Stimulated activated CD4-positive, alpha-beta T cell treated with anti-CD3 and anti-CD28 coated beads, Interleukin-12 subunit alpha, Interleukin-12 subunit beta, amount 100 ng/mL, for 48 hours (primary cell): ENCODE results near the gene CPM.

Experiments
- DNase-seq, 3 donors: peaks; one replicate each; pipeline ENCODE4 v3.0.0-alpha.2; 2020; ENCODE audit warnings: low read depth in 2 of 3, low spot score in 1 of 3

Gene CPM

DNA sequence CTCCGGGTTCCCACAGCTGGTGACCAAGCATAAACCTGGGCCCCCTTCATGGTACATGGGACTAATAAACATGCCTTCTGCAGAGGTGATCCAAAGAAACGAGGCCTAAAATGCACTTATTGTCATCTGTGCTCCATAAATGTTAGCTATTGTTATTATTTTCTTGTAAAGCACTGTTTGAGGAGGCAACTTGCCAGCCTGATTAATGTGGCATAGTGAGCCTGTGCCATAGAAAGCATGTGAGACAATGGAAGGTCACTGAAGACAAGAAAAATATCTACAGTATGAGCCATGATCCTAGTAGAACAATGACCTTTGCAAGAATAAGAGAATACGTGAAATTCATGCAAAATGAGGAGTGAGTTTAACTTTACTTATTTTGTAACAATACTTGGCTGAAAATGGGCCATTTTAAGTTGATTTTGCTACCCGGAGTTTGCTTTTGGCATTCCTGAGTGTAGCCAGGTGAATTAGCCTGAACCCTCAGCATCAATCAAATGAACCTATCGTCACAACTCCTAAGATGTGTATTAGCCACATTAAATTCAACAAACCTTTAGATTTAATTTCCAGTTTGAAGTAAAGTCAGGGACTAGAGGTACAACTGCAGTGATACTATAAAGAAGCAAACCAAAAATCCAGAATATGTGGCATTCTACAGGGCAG is 52.2 kb downstream of the CPM start:
- no peak for DNase-seq

DNA sequence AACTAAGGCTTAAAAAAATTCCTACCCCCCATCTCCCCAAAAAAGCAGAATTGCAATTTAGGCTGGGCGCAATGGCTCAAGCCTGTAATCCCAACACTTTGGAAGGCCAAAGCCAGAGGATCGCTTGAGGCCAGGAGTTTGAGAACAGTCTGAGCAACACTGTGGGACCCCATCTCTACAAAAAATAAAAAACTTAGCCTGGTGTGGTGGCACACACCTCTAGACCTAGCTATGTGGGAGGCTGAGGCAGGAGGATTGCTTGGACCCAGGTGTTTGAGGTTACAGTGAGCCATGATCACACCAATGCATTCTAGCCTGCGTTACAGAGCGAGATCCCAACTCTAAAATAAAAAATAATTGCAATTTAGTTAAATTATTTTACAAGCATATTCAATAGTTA is 54.1 kb downstream of the CPM start:
- no peak for DNase-seq

DNA sequence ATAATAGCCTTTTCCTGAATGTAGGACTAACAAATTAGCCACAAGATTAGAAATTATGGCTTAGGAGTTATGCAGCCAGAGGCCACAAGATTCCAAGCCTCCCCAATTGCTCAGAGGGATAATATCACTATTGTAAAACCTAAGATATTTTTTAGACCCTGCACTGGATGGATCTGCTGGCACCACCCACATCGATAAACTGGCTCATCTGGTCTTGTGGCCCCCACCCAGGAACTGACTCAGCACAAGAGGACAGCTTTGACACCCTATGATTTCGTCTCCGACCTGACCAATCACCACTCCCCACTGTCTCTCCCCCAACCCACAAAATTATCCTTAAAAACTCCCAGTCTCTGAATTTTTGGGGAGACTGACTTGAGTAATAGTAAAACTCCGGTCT is 54.7 kb downstream of the CPM start:
- DNase-seq, result no peak

DNA sequence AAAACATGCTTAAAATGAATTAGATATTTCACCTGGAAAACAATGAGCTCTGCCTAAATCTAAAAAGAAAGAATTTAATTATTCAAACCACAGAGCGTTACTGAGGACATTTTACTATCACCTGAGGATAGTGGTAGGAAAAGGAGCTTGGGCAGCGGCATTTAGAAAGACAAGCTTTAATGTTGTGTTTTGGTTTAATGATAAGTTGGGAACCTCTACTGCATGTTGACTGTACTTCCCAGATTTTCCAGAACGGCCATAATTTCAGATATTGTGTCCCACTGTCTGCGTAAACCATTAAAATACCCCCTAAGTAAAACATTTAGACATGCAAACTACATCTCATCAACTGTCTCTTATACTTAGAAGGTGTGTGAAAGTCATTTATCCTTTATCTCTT is 55.4 kb downstream of the CPM start:
- DNase-seq, result no peak

DNA sequence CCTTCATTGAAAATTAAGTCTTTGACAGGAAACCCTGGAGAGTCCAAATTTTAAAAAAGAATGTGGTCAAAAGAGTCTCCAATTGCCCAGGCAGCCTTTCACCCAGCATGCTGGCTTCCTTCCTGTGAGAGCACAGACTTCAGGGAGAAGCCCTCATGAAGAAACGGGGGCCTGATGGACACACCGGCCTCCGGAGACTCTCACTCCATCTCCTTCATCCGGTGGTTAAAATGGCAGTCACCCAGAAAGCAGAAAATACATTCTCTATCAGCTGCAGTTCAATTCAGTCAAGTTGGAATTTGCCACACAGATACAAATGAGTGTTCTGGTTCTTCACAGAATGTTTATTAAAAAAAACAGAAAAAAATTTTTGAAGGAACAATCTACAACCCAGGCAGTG is 56.5 kb downstream of the CPM start:
- no peak for DNase-seq

DNA sequence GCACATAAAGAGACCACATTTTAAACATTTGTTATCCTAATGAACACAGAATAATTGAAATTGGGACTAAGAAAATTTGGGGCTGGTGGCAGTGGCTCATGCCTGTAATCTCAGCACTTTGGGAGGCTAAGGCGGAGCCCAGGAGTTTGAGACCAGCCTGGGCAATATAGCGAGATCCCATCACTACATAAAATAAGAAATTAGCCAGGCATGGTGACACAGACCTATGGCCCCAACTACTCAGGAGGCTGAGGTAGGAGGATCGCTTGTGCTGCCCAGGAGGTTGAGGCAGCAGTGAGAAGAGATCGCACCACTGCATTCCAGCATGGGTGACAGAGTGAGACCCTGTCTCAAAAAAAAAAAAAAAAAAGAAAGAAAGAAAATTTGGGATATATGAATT is 59.7 kb downstream of the CPM start:
- no peak for DNase-seq

DNA sequence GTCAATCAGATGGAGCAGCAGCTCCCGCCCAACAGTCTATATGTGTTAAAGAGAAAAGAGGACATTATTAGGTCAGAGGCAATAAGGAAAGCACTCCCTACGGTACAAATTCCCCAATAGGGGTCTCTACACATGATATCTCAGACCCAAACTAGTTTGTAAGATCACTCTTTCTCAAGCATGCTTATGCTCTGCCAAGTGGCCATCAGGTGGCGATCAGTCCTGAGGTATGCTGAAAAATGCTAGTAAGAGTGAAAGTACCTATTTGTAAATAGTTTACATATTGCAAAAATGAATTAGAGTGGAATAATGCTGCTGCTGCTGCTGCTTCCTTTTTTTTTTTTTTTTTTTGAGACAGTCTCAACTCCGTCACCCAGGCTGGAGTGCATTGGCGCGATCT is 61.0 kb downstream of the CPM start:
- no peak for DNase-seq

DNA sequence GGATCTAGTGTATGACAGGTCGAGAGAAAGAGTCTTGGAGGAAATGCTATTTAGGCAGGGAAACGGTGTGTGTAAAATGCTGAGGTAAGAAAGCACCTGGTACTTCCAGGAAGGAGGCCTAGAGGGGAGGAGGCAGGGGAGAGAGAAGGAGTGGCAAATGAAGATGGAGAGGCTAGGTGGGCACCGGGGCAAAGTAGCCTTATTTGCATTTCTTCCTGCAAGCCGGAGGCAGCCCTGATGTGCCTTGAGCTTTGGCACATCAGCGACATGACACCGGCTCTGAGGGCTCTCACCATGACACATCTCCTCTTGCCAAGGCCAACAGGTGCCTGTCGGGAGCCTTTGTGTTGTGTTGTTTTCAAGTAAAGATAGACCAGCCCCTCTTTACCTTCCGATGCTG is 61.6 kb downstream of the CPM start:
- DNase-seq, result no peak

DNA sequence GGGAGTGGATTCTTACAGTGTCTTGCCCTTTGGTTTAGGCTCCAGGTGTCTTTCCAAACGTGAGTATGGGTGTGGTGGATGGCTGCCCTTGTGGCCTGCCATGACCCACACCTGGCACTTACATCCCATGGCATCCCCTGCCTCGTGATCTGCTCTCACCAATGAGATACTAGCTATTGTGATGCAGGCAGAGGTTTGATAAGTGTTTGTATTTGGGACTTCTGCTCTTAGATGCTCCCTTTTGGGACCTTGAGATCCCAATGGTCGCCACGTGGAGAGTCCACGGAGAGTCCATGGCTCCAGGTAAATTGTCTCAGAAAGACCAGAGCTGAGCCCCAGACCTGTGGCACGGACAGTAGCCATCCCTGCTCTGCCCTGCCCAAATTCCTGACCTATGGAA is 62.5 kb downstream of the CPM start:
- DNase-seq, result no peak

DNA sequence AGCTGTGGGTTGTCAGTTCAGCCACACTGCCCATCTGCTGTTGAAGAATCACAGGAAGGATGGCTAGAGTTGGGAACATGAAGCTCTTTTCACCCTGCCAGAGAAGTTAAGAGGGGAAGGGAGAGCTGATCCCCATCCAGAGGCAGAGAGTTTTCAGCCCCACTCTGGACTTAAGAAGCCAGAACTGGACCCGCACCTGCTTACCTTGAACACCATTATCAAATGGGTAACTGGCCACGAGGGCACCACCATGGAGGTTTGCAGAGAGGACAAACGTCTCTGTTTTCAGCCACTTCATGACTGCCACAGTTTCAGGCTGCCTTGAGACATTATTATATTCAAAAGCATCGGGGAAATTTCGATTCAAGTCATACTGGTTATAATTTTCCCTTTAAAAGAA is 63.0 kb downstream of the CPM start:
- no peak for DNase-seq

DNA sequence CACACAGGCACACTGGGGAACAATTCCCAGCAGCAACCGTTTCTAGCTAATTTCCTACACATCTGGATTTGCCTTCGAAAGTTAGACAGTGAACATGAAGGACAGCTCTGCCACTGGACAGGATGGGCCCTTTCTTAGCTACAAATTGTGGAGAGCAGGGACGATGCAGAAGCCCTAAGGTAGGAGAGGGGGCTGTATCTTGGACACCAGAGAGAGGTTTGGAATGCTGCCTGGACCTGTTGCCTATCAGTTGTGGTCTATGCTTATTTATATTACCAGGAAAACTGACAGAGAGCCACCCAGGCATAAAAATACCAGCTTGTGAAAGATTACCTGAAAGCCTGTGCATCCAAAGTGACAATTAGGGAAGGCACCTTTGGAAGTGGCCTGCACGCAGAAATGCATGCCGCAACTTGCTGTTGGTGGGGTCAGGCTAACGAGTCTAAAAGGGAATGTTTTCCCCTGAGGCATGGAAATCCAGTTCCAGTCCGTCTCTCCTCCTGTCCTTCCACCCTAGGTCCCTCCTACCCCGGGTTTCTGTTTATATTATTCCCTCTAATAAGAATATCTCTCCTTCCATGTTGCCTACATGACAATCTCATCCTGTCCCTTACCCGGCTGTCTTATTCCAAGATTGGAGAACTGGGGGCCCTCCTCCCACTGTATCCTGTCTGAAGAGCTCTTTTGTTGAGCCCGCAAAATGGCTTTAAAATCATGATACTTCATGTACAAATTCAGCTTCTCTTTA is 64.8 kb downstream of the CPM start:
- DNase-seq, result no peak

DNA sequence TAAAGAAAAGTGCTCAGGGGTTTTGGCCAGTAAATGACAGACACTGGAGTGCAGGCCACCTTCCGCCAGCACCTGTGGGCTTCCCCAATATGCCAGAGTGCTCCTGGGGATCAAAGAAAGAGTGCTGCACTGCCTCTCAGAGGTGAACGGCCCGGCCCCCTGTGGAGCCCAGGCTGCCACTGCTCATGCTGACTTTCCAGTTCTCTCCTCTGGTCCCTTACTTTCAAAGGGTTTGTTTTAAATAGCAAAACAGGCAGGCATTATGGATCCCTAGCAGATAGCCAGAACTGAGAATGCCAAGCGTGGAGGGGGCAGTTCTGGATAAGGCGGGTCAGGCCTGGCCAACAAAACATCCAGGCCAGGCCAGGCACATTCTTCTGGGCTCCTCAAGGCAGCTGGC is 65.4 kb downstream of the CPM start:
- DNase-seq, result no peak

DNA sequence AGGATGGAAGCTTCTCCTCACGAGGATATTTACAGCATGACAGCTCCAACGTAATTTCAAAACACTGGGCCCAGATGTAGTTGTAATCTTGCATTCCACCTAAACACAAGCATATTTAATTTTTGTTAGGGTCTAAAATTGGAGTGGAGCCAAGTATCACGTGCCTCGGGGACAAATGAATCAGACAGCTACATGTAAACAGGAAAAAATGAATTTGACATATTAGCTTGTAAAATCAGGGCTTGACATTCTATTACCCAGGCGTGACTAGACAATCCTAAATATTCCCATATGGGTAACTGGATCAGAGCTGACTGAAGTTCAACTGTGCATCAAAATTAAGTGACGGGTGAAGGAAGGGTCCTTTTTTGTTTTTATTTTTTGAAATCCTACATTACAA is 66.0 kb downstream of the CPM start:
- DNase-seq, result no peak

DNA sequence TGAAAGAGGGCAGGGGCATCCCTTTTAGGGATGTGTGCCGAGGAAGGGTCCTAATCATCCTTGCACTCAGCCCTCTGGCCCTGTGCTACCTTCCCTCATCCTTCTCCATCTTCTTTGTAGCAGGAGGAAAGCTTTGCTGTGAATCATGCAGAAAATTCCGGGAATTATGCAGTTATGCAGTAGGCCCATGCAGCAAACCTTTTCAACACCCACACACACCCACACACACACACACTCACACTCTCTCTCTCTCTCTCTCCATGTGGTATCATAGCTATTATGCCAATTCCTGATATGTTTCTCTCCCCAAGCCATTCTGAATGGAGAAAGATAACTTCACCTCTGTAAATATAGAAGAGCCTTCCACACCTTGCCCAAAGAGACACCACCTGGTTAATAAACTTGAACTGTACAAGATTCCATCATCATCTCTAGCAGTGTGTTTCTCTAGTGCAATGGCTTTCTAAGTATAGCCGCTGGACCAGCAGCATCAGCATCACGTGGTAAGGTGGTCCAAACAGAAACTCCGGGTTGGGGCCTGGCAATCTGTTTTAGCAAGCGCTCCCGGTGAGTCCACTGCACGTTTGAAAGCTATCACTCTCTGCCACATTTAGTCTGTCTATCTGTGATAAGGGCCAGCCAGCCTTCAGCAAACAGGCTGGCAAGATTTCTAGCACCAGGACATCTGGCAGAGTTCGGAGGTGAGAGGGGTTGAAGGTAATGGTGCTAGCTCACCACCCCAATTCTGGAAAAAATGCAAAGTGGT is 67.4 kb downstream of the CPM start:
- no peak for DNase-seq

DNA sequence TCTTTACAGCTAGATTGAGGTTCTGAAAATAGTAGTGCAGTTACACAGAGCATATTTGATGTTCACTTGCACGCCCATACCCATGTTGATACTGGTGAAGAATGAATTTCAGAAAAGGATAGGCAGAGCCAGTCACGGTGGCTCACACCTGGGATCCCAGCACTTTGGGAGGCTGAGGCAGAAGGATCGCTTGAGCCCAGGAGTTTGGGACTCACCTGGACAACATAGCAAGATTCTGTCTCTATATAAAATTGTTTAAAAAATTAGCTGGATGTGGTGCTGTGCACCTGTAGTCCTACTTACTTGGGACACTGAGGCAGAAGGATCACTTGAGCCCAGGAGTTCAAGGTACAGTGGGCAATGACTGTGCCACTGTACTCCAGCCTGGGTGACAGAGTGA is 68.4 kb downstream of the CPM start:
- DNase-seq, result no peak

DNA sequence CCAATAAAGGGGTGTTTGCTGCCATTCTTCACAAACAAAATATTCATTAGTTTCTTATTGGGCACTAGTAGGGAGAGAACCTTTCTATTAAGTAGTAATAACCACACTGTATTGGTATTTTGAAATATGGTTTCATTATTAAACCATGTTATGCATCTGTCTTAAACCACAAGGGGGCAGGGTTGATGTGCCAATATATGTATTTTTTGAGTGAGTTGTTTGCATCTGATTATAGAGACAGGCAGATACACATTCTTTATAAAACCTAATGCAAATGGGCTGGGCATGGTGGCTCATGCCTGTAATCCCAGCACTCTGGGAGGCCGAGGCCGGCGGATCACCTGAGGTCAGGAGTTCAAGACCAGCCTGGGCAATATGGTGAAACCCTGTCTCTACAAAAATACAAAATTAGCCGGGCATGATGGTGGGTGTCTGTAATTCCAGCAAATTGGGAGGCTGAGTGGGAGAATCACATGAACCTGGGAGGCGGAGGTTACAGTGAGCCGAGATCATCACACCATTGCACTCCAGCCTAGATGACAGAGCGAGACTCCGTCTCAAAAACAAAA is 69.0 kb downstream of the CPM start:
- peak in 1 of 3 donors; percentile 27 for DNase-seq

DNA sequence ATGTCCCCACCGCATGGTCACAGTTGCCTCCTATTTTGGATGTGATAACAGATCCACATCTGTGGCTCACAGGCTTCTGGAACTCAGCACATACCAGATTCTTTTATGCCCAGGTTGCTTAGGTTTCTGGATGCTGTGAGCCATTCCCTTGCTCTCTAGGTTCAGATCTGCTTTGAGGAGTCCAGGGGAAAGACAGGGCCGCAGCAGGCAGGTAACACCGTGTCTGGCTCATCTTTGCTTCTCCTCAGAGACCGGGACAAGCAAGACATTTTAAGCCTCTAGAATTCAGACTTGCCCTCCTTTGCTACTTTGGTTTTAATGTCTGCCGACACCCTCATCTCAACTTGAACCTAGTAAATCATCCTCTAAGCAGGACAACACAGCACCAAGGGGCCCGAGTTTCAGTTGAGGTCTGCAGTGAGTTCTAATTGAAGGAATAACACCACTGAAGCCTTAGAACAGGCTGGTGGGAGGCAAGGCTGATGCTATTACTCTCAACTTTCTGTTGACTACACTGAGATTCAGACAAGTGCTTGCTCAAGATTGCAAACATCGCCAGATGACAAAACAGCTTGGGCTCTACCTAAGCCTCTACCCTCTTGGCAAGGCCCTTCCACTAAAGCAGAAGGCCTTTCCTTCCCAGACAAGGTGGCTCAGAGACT is 69.7 kb downstream of the CPM start:
- DNase-seq, result no peak

DNA sequence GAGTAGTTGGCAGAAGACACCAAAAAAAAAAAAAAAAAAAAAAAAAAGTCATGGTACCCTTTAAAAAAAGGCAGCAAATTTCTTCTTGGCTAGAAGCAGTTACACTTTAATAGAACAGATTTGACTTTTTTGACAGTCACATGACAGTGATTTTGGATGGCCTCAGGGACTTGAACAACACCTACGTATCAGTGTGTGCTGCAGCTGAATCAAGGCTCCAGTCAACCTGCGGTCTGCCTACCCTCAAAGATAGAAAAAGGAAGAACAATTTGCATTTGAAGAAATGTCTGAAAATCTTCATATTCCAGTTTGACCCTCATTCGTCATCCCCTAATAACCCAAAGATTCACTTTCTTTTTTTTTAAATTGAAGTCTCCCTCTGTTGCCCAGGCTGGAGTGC is 71.1 kb downstream of the CPM start:
- no peak for DNase-seq

DNA sequence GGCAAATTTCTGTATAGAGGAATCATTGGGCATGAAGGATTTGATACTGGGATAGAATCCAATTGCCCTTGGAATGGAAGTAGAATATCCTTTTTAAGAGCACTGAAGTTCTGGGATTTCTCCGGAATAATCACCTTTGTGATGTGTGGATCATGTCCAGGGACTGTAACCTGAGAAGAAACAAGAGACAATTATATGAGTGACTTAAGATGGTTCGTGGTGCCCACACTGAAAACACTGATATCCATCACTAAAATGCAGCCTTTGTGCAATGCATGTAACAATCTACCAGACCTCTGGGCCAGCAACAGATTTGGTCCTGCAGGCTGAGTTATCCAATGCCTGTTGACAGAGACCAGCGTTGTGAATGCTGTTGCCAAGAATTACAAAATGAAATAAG is 76.5 kb downstream of the CPM start:
- DNase-seq, result no peak

DNA sequence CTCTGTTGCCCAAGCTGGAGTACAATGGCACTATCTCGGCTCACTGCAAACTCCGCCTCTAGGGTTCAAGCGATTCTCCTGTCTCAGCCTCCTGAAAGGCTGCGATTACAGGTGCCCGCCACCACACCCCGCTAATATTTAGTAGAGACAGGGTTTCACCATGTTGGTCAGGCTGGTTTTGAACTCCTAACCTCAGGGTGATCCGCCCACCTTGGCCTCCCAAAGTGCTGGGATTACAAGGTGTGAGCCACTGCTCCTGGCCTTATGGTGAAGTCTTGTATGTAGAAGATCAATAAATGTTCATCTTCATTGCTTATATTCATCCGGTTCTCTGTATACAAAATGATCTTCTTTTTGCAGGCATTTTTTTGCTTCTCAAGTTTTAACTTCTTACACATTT is 77.2 kb downstream of the CPM start:
- no peak for DNase-seq

DNA sequence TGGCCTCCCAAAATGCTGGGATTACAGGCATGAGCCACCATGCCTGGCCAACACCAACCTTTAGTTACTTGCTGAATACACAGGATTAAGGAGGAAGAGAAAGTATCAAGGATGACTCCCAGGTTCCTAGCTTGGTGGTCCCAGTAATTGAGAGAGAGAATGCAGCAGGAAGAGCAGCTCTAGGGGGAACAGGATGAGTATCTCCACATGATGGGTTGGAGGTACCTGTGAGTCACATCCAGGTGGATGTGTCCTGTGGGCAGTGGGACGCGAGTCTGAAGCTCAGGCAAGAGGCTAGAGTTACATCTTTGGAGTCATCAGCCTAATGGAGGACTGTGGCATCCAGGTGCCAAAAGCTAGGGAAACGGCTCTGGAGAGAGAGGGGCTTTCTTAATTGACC is 77.9 kb downstream of the CPM start:
- DNase-seq, result no peak

DNA sequence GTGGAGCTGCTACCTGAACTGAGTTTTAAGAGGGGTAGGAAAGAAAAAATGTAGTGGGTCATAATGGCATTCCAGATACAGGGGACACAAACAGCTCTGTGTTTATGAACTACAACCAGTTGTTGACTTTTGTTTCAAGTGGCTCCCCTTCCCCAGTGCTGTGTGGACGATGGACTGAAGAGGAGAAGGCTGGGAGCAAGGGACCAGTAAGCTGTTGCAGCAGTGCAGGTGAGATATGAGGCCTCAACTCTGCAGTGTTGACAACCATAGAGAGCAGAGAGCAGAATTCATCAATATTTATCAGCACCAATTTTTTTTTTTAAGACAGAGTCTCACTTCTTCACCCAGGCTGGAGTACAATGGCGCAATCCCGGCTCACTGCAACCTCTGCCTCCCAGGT is 78.4 kb downstream of the CPM start:
- DNase-seq, result no peak
